MM.1S (cell line): Measurements from ENCODE around the gene MATN1.

Experiments used
- EZH2 ChIP-seq: fragments of 300-600 bp; sonication (generic); optimal IDR thresholded peaks from 2 replicates; pipeline ENCODE3; 2017; ENCODE audit warnings: low read depth, mild to moderate bottlenecking, antibody characterized with exemption, low read length, mixed read lengths
- EZH2phosphoT487 ChIP-seq: fragments of 300-600 bp; sonication (generic); IDR thresholded peaks from 2 replicates; pipeline ENCODE4 v1.6.1; 2018; ENCODE audit warnings: antibody characterized with exemption, low read length
- TF ChIP-seq, protein P1 (sequence below): fragments of 300-600 bp; sonication (generic); IDR thresholded peaks from 2 replicates; pipeline ENCODE4 v1.5.1; 2016; ENCODE audit warnings: antibody characterized with exemption, low read length, mixed read lengths

DNA sequence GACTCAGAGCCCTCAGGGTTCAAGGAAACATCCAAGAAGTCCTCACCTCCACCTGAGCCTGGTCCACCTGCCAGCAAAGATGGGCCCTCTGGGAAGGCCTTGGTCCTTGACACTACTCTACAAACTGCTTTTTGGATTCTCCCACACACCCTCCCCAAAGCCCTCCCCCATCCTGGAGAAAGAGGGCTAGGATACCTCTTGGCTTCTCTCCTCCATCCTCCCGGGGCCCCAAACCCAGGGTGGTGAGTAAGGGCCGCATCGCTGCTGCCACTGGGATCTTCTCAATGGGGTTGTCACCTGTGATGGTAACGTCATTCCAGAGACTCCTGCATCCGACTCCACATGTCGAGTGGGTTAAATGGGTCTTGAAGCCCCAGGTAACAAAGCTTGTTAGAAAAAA, 26.6 kb downstream of the MATN1 start:
- TF ChIP-seq, protein P1, sequence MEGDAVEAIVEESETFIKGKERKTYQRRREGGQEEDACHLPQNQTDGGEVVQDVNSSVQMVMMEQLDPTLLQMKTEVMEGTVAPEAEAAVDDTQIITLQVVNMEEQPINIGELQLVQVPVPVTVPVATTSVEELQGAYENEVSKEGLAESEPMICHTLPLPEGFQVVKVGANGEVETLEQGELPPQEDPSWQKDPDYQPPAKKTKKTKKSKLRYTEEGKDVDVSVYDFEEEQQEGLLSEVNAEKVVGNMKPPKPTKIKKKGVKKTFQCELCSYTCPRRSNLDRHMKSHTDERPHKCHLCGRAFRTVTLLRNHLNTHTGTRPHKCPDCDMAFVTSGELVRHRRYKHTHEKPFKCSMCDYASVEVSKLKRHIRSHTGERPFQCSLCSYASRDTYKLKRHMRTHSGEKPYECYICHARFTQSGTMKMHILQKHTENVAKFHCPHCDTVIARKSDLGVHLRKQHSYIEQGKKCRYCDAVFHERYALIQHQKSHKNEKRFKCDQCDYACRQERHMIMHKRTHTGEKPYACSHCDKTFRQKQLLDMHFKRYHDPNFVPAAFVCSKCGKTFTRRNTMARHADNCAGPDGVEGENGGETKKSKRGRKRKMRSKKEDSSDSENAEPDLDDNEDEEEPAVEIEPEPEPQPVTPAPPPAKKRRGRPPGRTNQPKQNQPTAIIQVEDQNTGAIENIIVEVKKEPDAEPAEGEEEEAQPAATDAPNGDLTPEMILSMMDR = no peak
- TF ChIP-seq EZH2 (no peak), EZH2phosphoT487 (no peak)
